ENCODE data around the gene PPP4R4. TPM values are rescaled to one million over a fixed set of nuclear protein-coding genes. Genes with fewer than 3 reads are reported as not detected.

Gene PPP4R4
- total and polyA plus RNA-seq, 3 donors from 2014 or later: 15.8 to 26.7 (median 24.3) TPM

GRCh38 chr14:94290197-94290596 is 116.1 kb downstream of the PPP4R4 start:
- peak; percentile 27 for DNase-seq
- no peak overlapping the region for H3K4me3 ChIP-seq

DNA sequence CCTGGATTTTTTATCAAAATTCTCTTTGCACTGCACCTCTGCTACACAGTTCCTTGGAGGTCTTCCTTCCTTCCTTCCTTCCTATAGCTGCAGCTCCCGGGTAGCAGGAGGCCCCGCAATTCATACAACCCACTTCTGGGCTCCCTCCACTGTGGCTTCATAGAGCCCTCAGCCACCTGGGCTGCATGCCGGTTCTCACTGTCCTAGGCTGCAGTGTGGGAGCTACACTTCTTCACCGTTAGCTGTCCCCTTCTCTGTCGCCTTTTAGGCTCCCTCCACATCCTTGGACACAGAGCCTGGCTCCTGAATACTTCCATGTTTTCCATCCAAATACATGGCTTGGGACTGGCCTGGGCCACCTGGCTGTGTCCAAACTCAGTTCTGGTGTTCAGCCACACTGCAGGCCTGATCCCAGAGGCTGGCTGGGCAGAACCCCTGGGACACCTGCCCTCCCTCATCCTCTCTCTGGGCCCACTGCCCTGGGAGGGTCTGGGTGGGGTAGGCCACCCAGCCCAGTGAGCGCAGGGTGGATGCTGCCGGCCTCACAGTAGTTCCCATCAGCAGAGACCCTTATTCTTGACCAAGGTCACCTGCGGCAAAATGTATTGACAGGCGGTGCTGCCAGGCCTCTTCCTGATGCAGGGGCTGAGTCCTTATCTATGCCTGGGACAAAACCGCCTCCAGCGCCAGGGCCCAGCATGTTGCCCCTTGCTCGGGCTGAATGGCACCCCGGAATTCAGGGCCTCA is 117.2 kb downstream of the PPP4R4 start:
- TF ChIP-seq POLR2A (IDR thresholded peaks at IDR 0.05) (no peak), CTCF (IDR thresholded peaks at IDR 0.05) (no peak)
- H3K9me3 ChIP-seq: no peaks in the 10 kb centered on the region
- DNase-seq: no peak
- H3K36me3 ChIP-seq (ENCODE audit: low read depth, missing control alignments): no peaks in the 10 kb centered on the region
- no peak overlapping the region for H3K27ac ChIP-seq
- intact Hi-C loops (cut with DNase I; ENCODE audit: low total_unique reads): no loop called here
- H3K4me3 ChIP-seq: no peak overlapping the region
- no peaks in the 10 kb centered on the region for H3K27me3 ChIP-seq
- 73 to 88% methylated on average over 10 to 13 of the region's 13 CpGs for WGBS, 2 donors
- peaks cover 5% of the 10 kb centered on the region for H3K4me1 ChIP-seq

More at GRCh38 chr14:94290197-94290596, 116.1 kb downstream of the PPP4R4 start:
- H3K9me3 ChIP-seq: no peaks in the 10 kb centered on the region
- TF ChIP-seq CTCF (IDR thresholded peaks at IDR 0.05): no peak
- no peak for TF ChIP-seq POLR2A (IDR thresholded peaks at IDR 0.05)
- no peak overlapping the region for H3K27ac ChIP-seq
- H3K27me3 ChIP-seq: no peaks in the 10 kb centered on the region
- intact Hi-C loops (cut with DNase I; ENCODE audit: low total_unique reads): no loop called here
- WGBS, 2 donors: 61 to 78% methylated on average over 8 of the region's 8 CpGs
- peaks cover 5% of the 10 kb centered on the region for H3K4me1 ChIP-seq
- H3K36me3 ChIP-seq (ENCODE audit: low read depth, missing control alignments): no peaks in the 10 kb centered on the region

DNA sequence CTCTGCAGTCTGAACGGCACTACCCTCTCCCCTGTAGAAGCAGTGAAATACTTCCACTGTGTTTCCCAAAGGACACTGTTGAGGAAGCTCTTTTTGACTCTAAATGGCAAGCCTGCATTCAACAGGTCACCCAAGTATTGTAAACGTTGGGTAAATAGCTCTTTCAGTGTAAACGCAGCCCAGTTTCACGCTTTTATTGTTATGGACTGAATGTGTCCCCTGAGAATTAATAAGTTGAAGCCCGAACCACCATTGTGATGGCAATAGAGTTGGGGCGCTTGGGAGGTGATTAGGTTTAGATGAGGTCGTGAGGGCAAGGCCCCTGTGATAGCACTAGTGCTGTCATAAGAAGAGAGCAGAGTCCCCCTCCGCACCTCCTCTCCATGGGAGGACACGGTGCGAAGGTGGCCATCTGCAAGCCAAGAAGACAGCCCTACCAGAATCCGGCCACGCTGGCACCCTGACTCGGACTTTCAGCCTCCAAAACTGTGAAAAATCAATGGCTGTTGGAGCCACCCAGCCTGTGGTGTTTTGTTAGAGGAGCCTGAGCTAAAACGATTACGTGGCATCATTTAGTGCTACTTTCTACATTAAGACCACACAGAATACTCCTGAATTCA is 117.9 kb downstream of the PPP4R4 start:
- DNase-seq: no peak
- H3K36me3 ChIP-seq (ENCODE audit: low read depth, missing control alignments): no peaks in the 10 kb centered on the region
- TF ChIP-seq CTCF (IDR thresholded peaks at IDR 0.05) (no peak), POLR2A (IDR thresholded peaks at IDR 0.05) (no peak)
- no peaks in the 10 kb centered on the region for H3K27me3 ChIP-seq
- peaks cover 5% of the 10 kb centered on the region for H3K4me1 ChIP-seq
- 70 to 78% methylated on average over 12 to 15 of the region's 15 CpGs for WGBS, 2 donors
- intact Hi-C loops (cut with DNase I; ENCODE audit: low total_unique reads): no loop called here
- no peak overlapping the region for H3K4me3 ChIP-seq
- no peak overlapping the region for H3K27ac ChIP-seq
- no peaks in the 10 kb centered on the region for H3K9me3 ChIP-seq

DNA sequence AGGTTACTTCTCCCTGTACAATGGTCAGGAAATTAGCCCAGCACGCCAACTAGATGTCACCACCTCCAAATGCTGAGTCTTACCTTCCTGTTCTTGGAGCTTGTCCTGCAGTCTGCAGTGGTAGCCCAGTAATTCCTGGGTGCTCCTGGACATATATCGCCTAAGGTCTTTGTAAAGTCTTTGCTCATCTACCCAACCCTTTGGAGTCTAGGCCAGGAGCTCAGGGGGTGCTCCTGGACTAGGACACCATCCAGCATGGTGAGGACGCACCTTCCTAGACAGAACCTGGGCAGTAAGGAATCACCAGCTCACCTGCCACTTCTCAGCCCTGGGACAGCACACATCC is 118.4 kb downstream of the PPP4R4 start:
- no peaks in the 10 kb centered on the region for H3K9me3 ChIP-seq
- H3K4me3 ChIP-seq: no peak overlapping the region
- DNase-seq: no peak
- H3K36me3 ChIP-seq (ENCODE audit: low read depth, missing control alignments): no peaks in the 10 kb centered on the region
- no peaks in the 10 kb centered on the region for H3K27me3 ChIP-seq
- no peak overlapping the region for H3K27ac ChIP-seq
- H3K4me1 ChIP-seq: peaks cover 5% of the 10 kb centered on the region
- TF ChIP-seq CTCF (IDR thresholded peaks at IDR 0.05) (no peak), POLR2A (IDR thresholded peaks at IDR 0.05) (no peak)
- intact Hi-C loops (cut with DNase I; ENCODE audit: low total_unique reads): no loop called here
- WGBS, 2 donors: 93 to 97% methylated on average over 3 of the region's 3 CpGs

Measured in testis (tissue), 3 donors.